Measurements from ENCODE around the gene CEACAM6. TPM values are rescaled to one million over a fixed set of nuclear protein-coding genes. Genes with fewer than 3 reads are reported as not detected.

CEACAM6 gene
- total RNA-seq, 1 experiment from 2014 or later = 0.37 TPM

DNA sequence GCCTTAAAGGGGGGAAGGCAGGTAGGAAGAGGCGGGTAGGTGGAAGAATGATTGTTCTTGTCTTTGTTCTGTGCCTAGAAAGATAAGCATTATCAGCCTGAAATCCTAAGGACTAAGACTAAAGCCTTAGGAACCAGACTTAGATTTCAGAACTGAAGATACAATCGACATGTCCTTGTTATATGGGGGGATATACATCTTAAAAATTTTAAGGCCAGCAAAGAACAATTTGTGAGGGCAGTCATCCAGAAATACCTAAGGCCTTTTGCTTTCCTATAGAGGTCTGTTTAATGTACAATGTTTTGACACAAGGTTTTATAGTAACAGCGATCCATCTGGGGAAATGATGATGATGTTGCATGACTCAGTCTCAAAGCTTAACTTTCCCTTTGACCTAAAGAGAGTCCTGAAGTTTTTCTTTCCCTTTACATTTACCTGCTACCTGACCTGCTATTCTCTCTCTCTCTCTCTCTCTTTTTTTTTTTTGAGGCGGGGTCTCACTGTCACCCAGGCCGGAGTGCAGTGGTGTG, 20.2 kb upstream of the CEACAM6 start:
- ChIA-PET POLR2A (interaction anchor here (0.6 kb wide), 1 partner anchor 96 kb away, joined by 3 read pairs; no protein-coding TSS in a partner anchor), CTCF (interaction anchor here (1.1 to 2.6 kb wide), 6 partner anchors 13 to 93 kb away, joined by 3 to 17 read pairs (median 4); no protein-coding TSS in a partner anchor)
- ATAC-seq = no peak
- Mint-ChIP-seq H3K4me1 (no peaks in the 10 kb centered on the region), H3K4me3 (no peak overlapping the region), H3K36me3 (no peaks in the 10 kb centered on the region), H3K9me3 (no peaks in the 10 kb centered on the region), H3K27me3 (ENCODE audit: low read depth) (peaks cover 6% of the 10 kb centered on the region), H3K27ac (no peak overlapping the region)
- TF ChIP-seq, protein P1, sequence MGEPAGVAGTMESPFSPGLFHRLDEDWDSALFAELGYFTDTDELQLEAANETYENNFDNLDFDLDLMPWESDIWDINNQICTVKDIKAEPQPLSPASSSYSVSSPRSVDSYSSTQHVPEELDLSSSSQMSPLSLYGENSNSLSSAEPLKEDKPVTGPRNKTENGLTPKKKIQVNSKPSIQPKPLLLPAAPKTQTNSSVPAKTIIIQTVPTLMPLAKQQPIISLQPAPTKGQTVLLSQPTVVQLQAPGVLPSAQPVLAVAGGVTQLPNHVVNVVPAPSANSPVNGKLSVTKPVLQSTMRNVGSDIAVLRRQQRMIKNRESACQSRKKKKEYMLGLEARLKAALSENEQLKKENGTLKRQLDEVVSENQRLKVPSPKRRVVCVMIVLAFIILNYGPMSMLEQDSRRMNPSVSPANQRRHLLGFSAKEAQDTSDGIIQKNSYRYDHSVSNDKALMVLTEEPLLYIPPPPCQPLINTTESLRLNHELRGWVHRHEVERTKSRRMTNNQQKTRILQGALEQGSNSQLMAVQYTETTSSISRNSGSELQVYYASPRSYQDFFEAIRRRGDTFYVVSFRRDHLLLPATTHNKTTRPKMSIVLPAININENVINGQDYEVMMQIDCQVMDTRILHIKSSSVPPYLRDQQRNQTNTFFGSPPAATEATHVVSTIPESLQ (CRISPR knock-in tag; IDR thresholded peaks at IDR 0.05) = no peak
- no peak for TF ChIP-seq RORB (CRISPR knock-in tag; IDR thresholded peaks at IDR 0.05)
- TF ChIP-seq TEAD4 (CRISPR knock-in tag; IDR thresholded peaks at IDR 0.05) = no peak
- TF ChIP-seq NR3C1 (CRISPR knock-in tag; conservative IDR thresholded peaks at IDR 0.05; ENCODE audit: low read depth) = no peak
- TF ChIP-seq ELF4 (CRISPR knock-in tag; IDR thresholded peaks at IDR 0.05; ENCODE audit: low read depth) = no peak
- TF ChIP-seq, protein P2, sequence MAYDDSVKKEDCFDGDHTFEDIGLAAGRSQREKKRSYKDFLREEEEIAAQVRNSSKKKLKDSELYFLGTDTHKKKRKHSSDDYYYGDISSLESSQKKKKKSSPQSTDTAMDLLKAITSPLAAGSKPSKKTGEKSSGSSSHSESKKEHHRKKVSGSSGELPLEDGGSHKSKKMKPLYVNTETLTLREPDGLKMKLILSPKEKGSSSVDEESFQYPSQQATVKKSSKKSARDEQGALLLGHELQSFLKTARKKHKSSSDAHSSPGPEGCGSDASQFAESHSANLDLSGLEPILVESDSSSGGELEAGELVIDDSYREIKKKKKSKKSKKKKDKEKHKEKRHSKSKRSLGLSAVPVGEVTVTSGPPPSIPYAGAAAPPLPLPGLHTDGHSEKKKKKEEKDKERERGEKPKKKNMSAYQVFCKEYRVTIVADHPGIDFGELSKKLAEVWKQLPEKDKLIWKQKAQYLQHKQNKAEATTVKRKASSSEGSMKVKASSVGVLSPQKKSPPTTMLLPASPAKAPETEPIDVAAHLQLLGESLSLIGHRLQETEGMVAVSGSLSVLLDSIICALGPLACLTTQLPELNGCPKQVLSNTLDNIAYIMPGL (CRISPR knock-in tag; IDR thresholded peaks at IDR 0.05) = no peak
- no peak for TF ChIP-seq PRRX2 (CRISPR knock-in tag; IDR thresholded peaks at IDR 0.05)
- TF ChIP-seq JAZF1 (CRISPR knock-in tag; IDR thresholded peaks at IDR 0.05) = no peak
- TF ChIP-seq, protein P3, sequence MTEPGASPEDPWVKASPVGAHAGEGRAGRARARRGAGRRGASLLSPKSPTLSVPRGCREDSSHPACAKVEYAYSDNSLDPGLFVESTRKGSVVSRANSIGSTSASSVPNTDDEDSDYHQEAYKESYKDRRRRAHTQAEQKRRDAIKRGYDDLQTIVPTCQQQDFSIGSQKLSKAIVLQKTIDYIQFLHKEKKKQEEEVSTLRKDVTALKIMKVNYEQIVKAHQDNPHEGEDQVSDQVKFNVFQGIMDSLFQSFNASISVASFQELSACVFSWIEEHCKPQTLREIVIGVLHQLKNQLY (CRISPR knock-in tag; IDR thresholded peaks at IDR 0.05) = no peak
- TF ChIP-seq, protein P4, sequence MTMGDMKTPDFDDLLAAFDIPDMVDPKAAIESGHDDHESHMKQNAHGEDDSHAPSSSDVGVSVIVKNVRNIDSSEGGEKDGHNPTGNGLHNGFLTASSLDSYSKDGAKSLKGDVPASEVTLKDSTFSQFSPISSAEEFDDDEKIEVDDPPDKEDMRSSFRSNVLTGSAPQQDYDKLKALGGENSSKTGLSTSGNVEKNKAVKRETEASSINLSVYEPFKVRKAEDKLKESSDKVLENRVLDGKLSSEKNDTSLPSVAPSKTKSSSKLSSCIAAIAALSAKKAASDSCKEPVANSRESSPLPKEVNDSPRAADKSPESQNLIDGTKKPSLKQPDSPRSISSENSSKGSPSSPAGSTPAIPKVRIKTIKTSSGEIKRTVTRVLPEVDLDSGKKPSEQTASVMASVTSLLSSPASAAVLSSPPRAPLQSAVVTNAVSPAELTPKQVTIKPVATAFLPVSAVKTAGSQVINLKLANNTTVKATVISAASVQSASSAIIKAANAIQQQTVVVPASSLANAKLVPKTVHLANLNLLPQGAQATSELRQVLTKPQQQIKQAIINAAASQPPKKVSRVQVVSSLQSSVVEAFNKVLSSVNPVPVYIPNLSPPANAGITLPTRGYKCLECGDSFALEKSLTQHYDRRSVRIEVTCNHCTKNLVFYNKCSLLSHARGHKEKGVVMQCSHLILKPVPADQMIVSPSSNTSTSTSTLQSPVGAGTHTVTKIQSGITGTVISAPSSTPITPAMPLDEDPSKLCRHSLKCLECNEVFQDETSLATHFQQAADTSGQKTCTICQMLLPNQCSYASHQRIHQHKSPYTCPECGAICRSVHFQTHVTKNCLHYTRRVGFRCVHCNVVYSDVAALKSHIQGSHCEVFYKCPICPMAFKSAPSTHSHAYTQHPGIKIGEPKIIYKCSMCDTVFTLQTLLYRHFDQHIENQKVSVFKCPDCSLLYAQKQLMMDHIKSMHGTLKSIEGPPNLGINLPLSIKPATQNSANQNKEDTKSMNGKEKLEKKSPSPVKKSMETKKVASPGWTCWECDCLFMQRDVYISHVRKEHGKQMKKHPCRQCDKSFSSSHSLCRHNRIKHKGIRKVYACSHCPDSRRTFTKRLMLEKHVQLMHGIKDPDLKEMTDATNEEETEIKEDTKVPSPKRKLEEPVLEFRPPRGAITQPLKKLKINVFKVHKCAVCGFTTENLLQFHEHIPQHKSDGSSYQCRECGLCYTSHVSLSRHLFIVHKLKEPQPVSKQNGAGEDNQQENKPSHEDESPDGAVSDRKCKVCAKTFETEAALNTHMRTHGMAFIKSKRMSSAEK (CRISPR knock-in tag; IDR thresholded peaks at IDR 0.05; ENCODE audit: borderline replicate concordance) = no peak
- no peak for TF ChIP-seq GRHL2 (CRISPR knock-in tag; IDR thresholded peaks at IDR 0.05; ENCODE audit: insufficient replicate concordance, severe bottlenecking)
- no peak for TF ChIP-seq MXD4 (CRISPR knock-in tag; IDR thresholded peaks at IDR 0.05; ENCODE audit: borderline replicate concordance)
- no peak for TF ChIP-seq SMAD3 (CRISPR knock-in tag; IDR thresholded peaks at IDR 0.05; ENCODE audit: borderline replicate concordance)
- TF ChIP-seq, protein P5, sequence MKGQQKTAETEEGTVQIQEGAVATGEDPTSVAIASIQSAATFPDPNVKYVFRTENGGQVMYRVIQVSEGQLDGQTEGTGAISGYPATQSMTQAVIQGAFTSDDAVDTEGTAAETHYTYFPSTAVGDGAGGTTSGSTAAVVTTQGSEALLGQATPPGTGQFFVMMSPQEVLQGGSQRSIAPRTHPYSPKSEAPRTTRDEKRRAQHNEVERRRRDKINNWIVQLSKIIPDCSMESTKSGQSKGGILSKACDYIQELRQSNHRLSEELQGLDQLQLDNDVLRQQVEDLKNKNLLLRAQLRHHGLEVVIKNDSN (CRISPR knock-in tag; IDR thresholded peaks at IDR 0.05) = no peak
- TF ChIP-seq KAT7 (CRISPR knock-in tag; IDR thresholded peaks at IDR 0.05; ENCODE audit: borderline replicate concordance) = no peak
- no peak for TF ChIP-seq ESRRA (CRISPR knock-in tag; IDR thresholded peaks at IDR 0.05; ENCODE audit: borderline replicate concordance)
- TF ChIP-seq RELA (CRISPR knock-in tag; IDR thresholded peaks at IDR 0.05; ENCODE audit: borderline replicate concordance) = no peak
- TF ChIP-seq, protein P6, sequence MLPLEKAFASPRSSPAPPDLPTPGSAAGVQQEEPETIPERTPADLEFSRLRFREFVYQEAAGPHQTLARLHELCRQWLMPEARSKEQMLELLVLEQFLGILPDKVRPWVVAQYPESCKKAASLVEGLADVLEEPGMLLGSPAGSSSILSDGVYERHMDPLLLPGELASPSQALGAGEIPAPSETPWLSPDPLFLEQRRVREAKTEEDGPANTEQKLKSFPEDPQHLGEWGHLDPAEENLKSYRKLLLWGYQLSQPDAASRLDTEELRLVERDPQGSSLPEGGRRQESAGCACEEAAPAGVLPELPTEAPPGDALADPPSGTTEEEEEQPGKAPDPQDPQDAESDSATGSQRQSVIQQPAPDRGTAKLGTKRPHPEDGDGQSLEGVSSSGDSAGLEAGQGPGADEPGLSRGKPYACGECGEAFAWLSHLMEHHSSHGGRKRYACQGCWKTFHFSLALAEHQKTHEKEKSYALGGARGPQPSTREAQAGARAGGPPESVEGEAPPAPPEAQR (CRISPR knock-in tag; IDR thresholded peaks at IDR 0.05) = no peak
- DNase-seq (ENCODE audit: low spot score) = no peak
